ENCODE measurements around the gene ESYT3. TPM values are rescaled to one million over a fixed set of nuclear protein-coding genes. Genes with fewer than 3 reads are reported as not detected.
"Not testable (repeated sequence)": the region's sequence is repeated elsewhere in the genome, so short reads cannot be mapped to it uniquely, and the experiment has no call there.

ESYT3 gene
- polyA plus RNA-seq, 1 experiment: 0.01 TPM

- CTCF ChIA-PET: interaction anchor here (0.6 to 1.1 kb wide), 2 partner anchors 14 to 47 kb away, joined by 3 to 4 read pairs; no protein-coding TSS in a partner anchor
- TF ChIP-seq CTCF (IDR thresholded peaks at IDR 0.05; ENCODE audit: low read depth, low read length): no peak
- Histone ChIP-seq H3K4me3 (ENCODE audit: low read depth, low read length) (no peak overlapping the region), H3K27ac (ENCODE audit: low read depth, low read length) (no peak overlapping the region), H3K27me3 (ENCODE audit: control insufficient read depth, insufficient read depth, low read length) (no peaks in the 10 kb centered on the region), H3K9me3 (ENCODE audit: control insufficient read depth, insufficient read depth, low read length) (no peaks in the 10 kb centered on the region; the same call in 1 of the 2 replicates)
- POLR2A ChIA-PET: no interaction called here
- DNase-seq (ENCODE audit: low read depth, low spot score): no peak
Measured at GRCh38 chr3:138492980-138493675, 58.7 kb downstream of the ESYT3 start.

- Histone ChIP-seq H3K27ac (ENCODE audit: low read depth, low read length) (peak overlapping the region; percentile 53), H3K27me3 (ENCODE audit: control insufficient read depth, insufficient read depth, low read length) (no peaks in the 10 kb centered on the region), H3K4me3 (ENCODE audit: low read depth, low read length) (no peak overlapping the region), H3K9me3 (ENCODE audit: control insufficient read depth, insufficient read depth, low read length) (no peaks in the 10 kb centered on the region)
- DNase-seq (ENCODE audit: low read depth, low spot score): peak; percentile 27
- CTCF ChIA-PET: interaction anchor here (0.6 to 1.1 kb wide), 3 partner anchors 15 to 100 kb away, joined by 3 to 4 read pairs (median 3); partner anchors contain the start of gene CEP70
- POLR2A ChIA-PET: interaction anchor here (0.7 kb wide), 1 partner anchor 205 kb away, joined by 3 read pairs; no protein-coding TSS in a partner anchor
- TF ChIP-seq CTCF (IDR thresholded peaks at IDR 0.05; ENCODE audit: low read depth, low read length): no peak
Measured at GRCh38 chr3:138493804-138494606, 59.6 kb downstream of the ESYT3 start.

- H3K9me3 ChIP-seq (ENCODE audit: control insufficient read depth, insufficient read depth, low read length): no peaks in the 10 kb centered on the region
- no peak for DNase-seq (ENCODE audit: low read depth, low spot score)
- H3K4me3 ChIP-seq (ENCODE audit: low read depth, low read length): no peak overlapping the region
- POLR2A ChIA-PET: interaction anchor here (0.5 to 0.7 kb wide), 2 partner anchors 205 to 278 kb away, joined by 3 to 4 read pairs; no protein-coding TSS in a partner anchor
- no peak for TF ChIP-seq CTCF (IDR thresholded peaks at IDR 0.05; ENCODE audit: low read depth, low read length)
- peak overlapping the region; percentile 53 for H3K27ac ChIP-seq (ENCODE audit: low read depth, low read length)
- CTCF ChIA-PET: interaction anchor here (0.6 kb wide), 2 partner anchors 16 to 99 kb away, joined by 3 read pairs; partner anchors contain the start of gene CEP70
- H3K27me3 ChIP-seq (ENCODE audit: control insufficient read depth, insufficient read depth, low read length): no peaks in the 10 kb centered on the region
Measured at GRCh38 chr3:138494607-138494929, 60.2 kb downstream of the ESYT3 start.

- ChIA-PET POLR2A (interaction anchor here (0.6 kb wide), 1 partner anchor 66 kb away, joined by 3 read pairs; no protein-coding TSS in a partner anchor), CTCF (interaction anchor here (0.9 to 3.1 kb wide), 3 partner anchors 16 to 427 kb away, joined by 4 to 22 read pairs (median 5); no protein-coding TSS in a partner anchor)
- not testable (repeated sequence) for H3K4me3 ChIP-seq (ENCODE audit: low read depth, low read length); H3K27me3 ChIP-seq (ENCODE audit: control insufficient read depth, insufficient read depth, low read length); H3K9me3 ChIP-seq (ENCODE audit: control insufficient read depth, insufficient read depth, low read length); H3K27ac ChIP-seq (ENCODE audit: low read depth, low read length); DNase-seq (ENCODE audit: low read depth, low spot score)
Measured at GRCh38 chr3:138495638-138496037, 61.2 kb downstream of the ESYT3 start.

GRCh38 chr3:138496436-138496835, 62.0 kb downstream of the ESYT3 start:
- TF ChIP-seq CTCF (IDR thresholded peaks at IDR 0.05; ENCODE audit: low read depth, low read length): no peak
- POLR2A ChIA-PET: no interaction called here
- Histone ChIP-seq H3K27ac (ENCODE audit: low read depth, low read length) (no peak overlapping the region), H3K9me3 (ENCODE audit: control insufficient read depth, insufficient read depth, low read length) (no peaks in the 10 kb centered on the region), H3K27me3 (ENCODE audit: control insufficient read depth, insufficient read depth, low read length) (no peaks in the 10 kb centered on the region), H3K4me3 (ENCODE audit: low read depth, low read length) (no peak overlapping the region)
- DNase-seq (ENCODE audit: low read depth, low spot score): no peak
- CTCF ChIA-PET: interaction anchor here (0.8 to 3.1 kb wide), 3 partner anchors 17 to 427 kb away, joined by 3 to 22 read pairs (median 5); no protein-coding TSS in a partner anchor
